Activated T-cell treated with anti-CD3 and anti-CD28 coated beads, Interleukin-2, amount 50 U/mL, for 4 hours (primary cell): Measurements from ENCODE around the gene SLC44A4. TPM values are rescaled to one million over a fixed set of nuclear protein-coding genes. Genes with fewer than 3 reads are reported as not detected.

Experiments
- total RNA-seq, 3 donors: library from RNA; stranded (reverse); gene quantifications; one replicate each; pipeline ENCODE4 v1.2.1, GENCODE V29; 2021

Gene SLC44A4
- total RNA-seq, 3 donors from 2014 or later: 0.13 to 0.60 (median 0.20) TPM

Other genes starting within 250 kb of the SLC44A4 start
- 100 to 1,000 TPM; 403 to 418 (median 411) TPM for gene BAG6, start 226.3 kb downstream of the SLC44A4 start, total RNA-seq
- gene APOM, start 223.1 kb downstream of the SLC44A4 start, total RNA-seq: 1 to 10 TPM; 1.8 to 2.8 (median 2.1) TPM
- 10 to 100 TPM; 17.1 to 18.3 (median 18.2) TPM for gene C6orf47, start 218.2 kb downstream of the SLC44A4 start, total RNA-seq
- 10 to 100 TPM; 34.9 to 37.8 (median 37.5) TPM for gene GPANK1, start 214.0 kb downstream of the SLC44A4 start, total RNA-seq
- 100 to 1,000 TPM; 301 to 311 (median 307) TPM for gene CSNK2B, start 212.9 kb downstream of the SLC44A4 start, total RNA-seq
- 10 to 100 TPM; 22.6 to 24.0 (median 22.9) TPM for gene LY6G5B, start 209.0 kb downstream of the SLC44A4 start, total RNA-seq
- 1 to 10 TPM; 2.3 to 3.8 (median 3.1) TPM for gene LY6G5C, start 197.9 kb downstream of the SLC44A4 start, total RNA-seq
- gene ABHD16A, start 175.7 kb downstream of the SLC44A4 start, total RNA-seq: 10 to 100 TPM; 33.9 to 38.1 (median 35.2) TPM
- gene LY6G6F, start 172.1 kb downstream of the SLC44A4 start, total RNA-seq: not detected
- gene LY6G6D, start 163.6 kb downstream of the SLC44A4 start, total RNA-seq: not detected
- not detected for gene LY6G6C, start 157.3 kb downstream of the SLC44A4 start, total RNA-seq
- under 1 TPM in 2 of 3 donors, not detected in 1; 0.33 to 0.55 TPM for gene MPIG6B, start 155.6 kb downstream of the SLC44A4 start, total RNA-seq
- gene DDAH2, start 149.7 kb downstream of the SLC44A4 start, total RNA-seq: 1 to 10 TPM; 3.4 to 3.9 (median 3.5) TPM
- gene CLIC1, start 142.5 kb downstream of the SLC44A4 start, total RNA-seq: 100 to 1,000 TPM; 344 to 370 (median 353) TPM
- 10 to 100 TPM; 30.9 to 35.4 (median 34.3) TPM for gene MSH5, start 139.0 kb downstream of the SLC44A4 start, total RNA-seq
- gene SAPCD1, start 116.3 kb downstream of the SLC44A4 start, total RNA-seq: 10 to 100 TPM in 2 of 3 donors, 1 to 10 TPM in 1; 9.4 to 12.2 (median 12.1) TPM
- 1 to 10 TPM; 1.4 TPM for gene VWA7, start 101.7 kb downstream of the SLC44A4 start, total RNA-seq
- gene VARS1, start 83.2 kb downstream of the SLC44A4 start, total RNA-seq: 100 to 1,000 TPM; 231 to 263 (median 234) TPM
- 100 to 1,000 TPM; 163 to 192 (median 184) TPM for gene LSM2, start 72.0 kb downstream of the SLC44A4 start, total RNA-seq
- 1 to 10 TPM; 1.6 to 1.8 (median 1.7) TPM for gene HSPA1L, start 63.7 kb downstream of the SLC44A4 start, total RNA-seq
- gene HSPA1A, start 63.5 kb downstream of the SLC44A4 start, total RNA-seq: 10 to 100 TPM; 33.3 to 38.1 (median 34.2) TPM
- 10 to 100 TPM; 76.1 to 97.7 (median 93.0) TPM for gene HSPA1B, start 51.3 kb downstream of the SLC44A4 start, total RNA-seq
- gene NEU1, start 16.2 kb downstream of the SLC44A4 start, total RNA-seq: 10 to 100 TPM; 25.6 to 26.7 (median 26.0) TPM
- gene EHMT2, start 18.7 kb upstream of the SLC44A4 start, total RNA-seq: 10 to 100 TPM; 52.8 to 70.9 (median 67.8) TPM
- gene ZBTB12, start 23.1 kb upstream of the SLC44A4 start, total RNA-seq: 1 to 10 TPM; 3.5 to 6.1 (median 5.4) TPM
- 1 to 10 TPM in 1 of 3 donors, under 1 TPM in 2; 0.56 to 1.0 (median 0.95) TPM for gene C2, start 48.7 kb upstream of the SLC44A4 start, total RNA-seq
- gene CFB, start 67.1 kb upstream of the SLC44A4 start, total RNA-seq: 1 to 10 TPM in 2 of 3 donors, under 1 TPM in 1; 0.42 to 1.5 (median 1.4) TPM
- gene NELFE, start 80.0 kb upstream of the SLC44A4 start, total RNA-seq: 100 to 1,000 TPM; 107 to 111 (median 109) TPM
- 100 to 1,000 TPM; 123 to 157 (median 132) TPM for gene SKIC2, start 80.2 kb upstream of the SLC44A4 start, total RNA-seq
- 1 to 10 TPM; 7.1 to 9.0 (median 8.9) TPM for gene DXO, start 93.1 kb upstream of the SLC44A4 start, total RNA-seq
- gene C4A, start 103.1 kb upstream of the SLC44A4 start, total RNA-seq: 1 to 10 TPM; 4.3 to 5.9 (median 5.3) TPM
- 1 to 10 TPM; 4.9 to 5.3 (median 5.2) TPM for gene C4B, start 135.8 kb upstream of the SLC44A4 start, total RNA-seq
- 1 to 10 TPM in 1 of 3 donors, under 1 TPM in 2; 0.74 to 1.0 (median 0.84) TPM for gene CYP21A2, start 159.4 kb upstream of the SLC44A4 start, total RNA-seq
- 1 to 10 TPM; 1.1 to 1.9 (median 1.6) TPM for gene TNXB, start 230.3 kb upstream of the SLC44A4 start, total RNA-seq
- 10 to 100 TPM; 65.2 to 75.2 (median 67.2) TPM for gene ATF6B, start 249.2 kb upstream of the SLC44A4 start, total RNA-seq